Measurements from ENCODE around the gene INSRR.

The INSRR gene

GRCh38 chr1:156826630-156827029 is 32.3 kb downstream of the INSRR start:
- no peak for DNase-seq (ENCODE audit: low spot score)

- DNase-seq (ENCODE audit: low spot score): no peak
Measured at GRCh38 chr1:156823210-156823790, 35.6 kb downstream of the INSRR start.

- no peak for DNase-seq (ENCODE audit: low spot score)
Measured at GRCh38 chr1:156822680-156823079, 36.2 kb downstream of the INSRR start.

- no peak for DNase-seq (ENCODE audit: low spot score)
Measured at GRCh38 chr1:156821801-156822200, 37.1 kb downstream of the INSRR start.

- peak; percentile 95 for DNase-seq (ENCODE audit: low spot score)
Measured at GRCh38 chr1:156816561-156817328, 42.2 kb downstream of the INSRR start, which contains the start of gene SH2D2A. Gene SH2D2A, minus strand, starts transcription at chr1:156816848. Its CDS starts 140 bp downstream, at chr1:156816708.

GRCh38 chr1:156815961-156816422 is 42.9 kb downstream of the INSRR start:
- DNase-seq (ENCODE audit: low spot score): no peak

- no peak for DNase-seq (ENCODE audit: low spot score)
Measured at GRCh38 chr1:156815307-156815826, 43.5 kb downstream of the INSRR start.

GRCh38 chr1:156814571-156815260 is 44.2 kb downstream of the INSRR start:
- DNase-seq (ENCODE audit: low spot score): peak; percentile 49

- DNase-seq (ENCODE audit: low spot score): peak; percentile 77
Measured at GRCh38 chr1:156813750-156814570, 45.0 kb downstream of the INSRR start.

GRCh38 chr1:156813298-156813697 is 45.6 kb downstream of the INSRR start:
- DNase-seq (ENCODE audit: low spot score): no peak

GRCh38 chr1:156812293-156812990 is 46.5 kb downstream of the INSRR start:
- no peak for DNase-seq (ENCODE audit: low spot score)

GRCh38 chr1:156811168-156811567 is 47.7 kb downstream of the INSRR start:
- no peak for DNase-seq (ENCODE audit: low spot score)

- DNase-seq (ENCODE audit: low spot score): no peak
Measured at GRCh38 chr1:156809711-156810366, 49.1 kb downstream of the INSRR start.

- DNase-seq (ENCODE audit: low spot score): no peak
Measured at GRCh38 chr1:156809281-156809680, 49.6 kb downstream of the INSRR start.

GRCh38 chr1:156808186-156809030 is 50.5 kb downstream of the INSRR start:
- no peak for DNase-seq (ENCODE audit: low spot score)

GRCh38 chr1:156807627-156808026 is 51.3 kb downstream of the INSRR start:
- peak; percentile 73 for DNase-seq (ENCODE audit: low spot score)

- DNase-seq (ENCODE audit: low spot score): no peak
Measured at GRCh38 chr1:156806512-156807440, 52.1 kb downstream of the INSRR start.

GRCh38 chr1:156805766-156806511 is 53.0 kb downstream of the INSRR start:
- DNase-seq (ENCODE audit: low spot score): no peak
